ENCODE results near the gene ASB11.

DNA sequence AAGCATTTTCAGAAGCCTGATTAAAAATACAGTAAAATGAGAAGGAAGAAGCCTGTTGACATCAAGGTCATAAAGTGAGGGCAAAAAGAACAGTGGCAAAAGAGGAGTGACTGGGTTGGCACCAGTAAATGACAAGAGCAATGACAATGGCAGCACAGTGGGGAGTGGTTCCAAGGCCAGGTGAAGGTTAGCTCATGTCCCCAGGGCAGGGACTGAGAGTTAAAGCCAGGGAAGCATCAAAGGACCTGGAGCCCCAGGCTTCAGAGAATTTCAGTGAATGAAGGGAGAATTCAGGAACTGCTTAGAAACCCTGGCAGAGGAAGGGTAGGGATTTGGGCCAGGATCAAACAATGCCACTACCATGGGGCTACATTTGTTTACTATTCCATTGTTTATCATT lies 28.7 kb upstream of the ASB11 start:
- TF ChIP-seq, protein P1, sequence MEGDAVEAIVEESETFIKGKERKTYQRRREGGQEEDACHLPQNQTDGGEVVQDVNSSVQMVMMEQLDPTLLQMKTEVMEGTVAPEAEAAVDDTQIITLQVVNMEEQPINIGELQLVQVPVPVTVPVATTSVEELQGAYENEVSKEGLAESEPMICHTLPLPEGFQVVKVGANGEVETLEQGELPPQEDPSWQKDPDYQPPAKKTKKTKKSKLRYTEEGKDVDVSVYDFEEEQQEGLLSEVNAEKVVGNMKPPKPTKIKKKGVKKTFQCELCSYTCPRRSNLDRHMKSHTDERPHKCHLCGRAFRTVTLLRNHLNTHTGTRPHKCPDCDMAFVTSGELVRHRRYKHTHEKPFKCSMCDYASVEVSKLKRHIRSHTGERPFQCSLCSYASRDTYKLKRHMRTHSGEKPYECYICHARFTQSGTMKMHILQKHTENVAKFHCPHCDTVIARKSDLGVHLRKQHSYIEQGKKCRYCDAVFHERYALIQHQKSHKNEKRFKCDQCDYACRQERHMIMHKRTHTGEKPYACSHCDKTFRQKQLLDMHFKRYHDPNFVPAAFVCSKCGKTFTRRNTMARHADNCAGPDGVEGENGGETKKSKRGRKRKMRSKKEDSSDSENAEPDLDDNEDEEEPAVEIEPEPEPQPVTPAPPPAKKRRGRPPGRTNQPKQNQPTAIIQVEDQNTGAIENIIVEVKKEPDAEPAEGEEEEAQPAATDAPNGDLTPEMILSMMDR (IDR thresholded peaks at IDR 0.05): no peak
- TF ChIP-seq POLR2A (IDR thresholded peaks at IDR 0.05) (no peak), POLR2AphosphoS5 (IDR thresholded peaks at IDR 0.05) (no peak), EP300 (IDR thresholded peaks at IDR 0.05) (no peak)
